Right ventricle myocardium superior (tissue), 1 donor: ENCODE data around the gene MVK. TPM values are rescaled to one million over a fixed set of nuclear protein-coding genes. Genes with fewer than 3 reads are reported as not detected.
"Not testable (repeated sequence)": the region's sequence is repeated elsewhere in the genome, so short reads cannot be mapped to it uniquely, and the experiment has no call there.

ENCODE experiments used
- ATAC-seq: fragments of 200-7000 bp; cut with Tn5 transposase; one replicate; pipeline ENCODE4 v1.9.1; 2020; ENCODE audit warnings: mild to moderate bottlenecking; ENCODE audit not compliant: poor library complexity
- DNase-seq: peaks from one replicate; pipeline ENCODE4 v3.0.0-alpha.2; 2020
- intact Hi-C: fragments of 100-400 bp; cut with DNase I; formaldehyde crosslinking; loops from one replicate; pipeline ENCODE4 v1.11.2; 2022
- total RNA-seq: library from RNA; stranded (reverse); fragmentation: NEBNext Ultra II Directional; extraction: Animal tissue kit (Norgen Biotek cat#: 25700); gene quantifications from one replicate; pipeline ENCODE4 v1.2.1, GENCODE V29; 2021
- donor health status: DM: no; HTN: yes; CAD: no; lungs with severe emphysema.

MVK gene
- total RNA-seq, 1 donor from 2014 or later, result 9.4 TPM

GRCh38 chr12:109598428-109598854, 24.8 kb downstream of the MVK start:
- no peak for DNase-seq
- ATAC-seq, result no peak

GRCh38 chr12:109599087-109599486, 25.5 kb downstream of the MVK start:
- ATAC-seq (no peak), DNase-seq (no peak)
- intact Hi-C loops, result loop anchor here (5.0 to 10.0 kb wide), 2 partner anchors 77 to 116 kb away; partner anchors contain the start of gene FAM222A

More at GRCh38 chr12:109598428-109598854, 24.8 kb downstream of the MVK start:
- intact Hi-C loops, result loop anchor here (5.0 to 10.0 kb wide), 2 partner anchors 76 to 116 kb away; partner anchors contain the start of gene FAM222A

GRCh38 chr12:109600481-109600880, 26.9 kb downstream of the MVK start:
- no peak for DNase-seq
- intact Hi-C loops, result no loop called here
- no peak for ATAC-seq

GRCh38 chr12:109600995-109601394, 27.4 kb downstream of the MVK start:
- intact Hi-C loops, result no loop called here
- no peak for DNase-seq
- no peak for ATAC-seq

GRCh38 chr12:109601557-109601956, 28.0 kb downstream of the MVK start:
- intact Hi-C loops, result no loop called here
- no peak for DNase-seq
- ATAC-seq, result no peak

GRCh38 chr12:109602132-109602531, 28.5 kb downstream of the MVK start:
- DNase-seq, ATAC-seq, intact Hi-C loops: not testable (repeated sequence)

- intact Hi-C loops, result no loop called here
- ATAC-seq (no peak), DNase-seq (no peak)
These were observed 30.6 kb downstream of the MVK start for GRCh38 chr12:109604132-109604585.

GRCh38 chr12:109605016-109605415, 31.4 kb downstream of the MVK start:
- intact Hi-C loops, result no loop called here
- DNase-seq (no peak), ATAC-seq (no peak)

- intact Hi-C loops, result no loop called here
- ATAC-seq (no peak), DNase-seq (no peak)
These were observed 32.1 kb downstream of the MVK start for GRCh38 chr12:109605599-109606228.

- ATAC-seq (peak; percentile 92), DNase-seq (peak; percentile 70)
- intact Hi-C loops, result no loop called here
These were observed 32.9 kb downstream of the MVK start for GRCh38 chr12:109606320-109607028.

GRCh38 chr12:109607618-109608017, 34.0 kb downstream of the MVK start:
- DNase-seq (no peak), ATAC-seq (no peak)
- intact Hi-C loops, result no loop called here

- no peak for ATAC-seq
- intact Hi-C loops, result no loop called here
- no peak for DNase-seq
These were observed 34.7 kb downstream of the MVK start for GRCh38 chr12:109608270-109608669.

GRCh38 chr12:109608793-109609192, 35.2 kb downstream of the MVK start:
- no peak for DNase-seq
- ATAC-seq, result no peak
- intact Hi-C loops, result no loop called here

- no peak for DNase-seq
- no peak for ATAC-seq
- intact Hi-C loops, result no loop called here
These were observed 35.7 kb downstream of the MVK start for GRCh38 chr12:109609342-109609741.

GRCh38 chr12:109610523-109610922, 36.9 kb downstream of the MVK start:
- intact Hi-C loops, result no loop called here
- DNase-seq (no peak), ATAC-seq (no peak)

GRCh38 chr12:109611223-109611622, 37.6 kb downstream of the MVK start:
- ATAC-seq (no peak), DNase-seq (no peak)
- intact Hi-C loops, result no loop called here

- ATAC-seq (no peak), DNase-seq (no peak)
These were observed 38.4 kb downstream of the MVK start for GRCh38 chr12:109612003-109612402.

GRCh38 chr12:109612975-109613502, 39.4 kb downstream of the MVK start:
- intact Hi-C loops, result no loop called here
- ATAC-seq, result no peak

More at GRCh38 chr12:109612003-109612402, 38.4 kb downstream of the MVK start:
- intact Hi-C loops, result no loop called here

GRCh38 chr12:109613649-109614455, 40.3 kb downstream of the MVK start:
- ATAC-seq, result no peak
- intact Hi-C loops, result no loop called here
- DNase-seq, result no peak

More at GRCh38 chr12:109612975-109613502, 39.4 kb downstream of the MVK start:
- no peak for DNase-seq
